ENCODE results near the gene CA5B.

The CA5B gene

GRCh38 chrX:15816886-15817285 is 78.8 kb downstream of the CA5B start:
- no peaks in the 10 kb centered on the region for H3K27me3 ChIP-seq (ENCODE audit: control insufficient read depth, low read length)

DNA sequence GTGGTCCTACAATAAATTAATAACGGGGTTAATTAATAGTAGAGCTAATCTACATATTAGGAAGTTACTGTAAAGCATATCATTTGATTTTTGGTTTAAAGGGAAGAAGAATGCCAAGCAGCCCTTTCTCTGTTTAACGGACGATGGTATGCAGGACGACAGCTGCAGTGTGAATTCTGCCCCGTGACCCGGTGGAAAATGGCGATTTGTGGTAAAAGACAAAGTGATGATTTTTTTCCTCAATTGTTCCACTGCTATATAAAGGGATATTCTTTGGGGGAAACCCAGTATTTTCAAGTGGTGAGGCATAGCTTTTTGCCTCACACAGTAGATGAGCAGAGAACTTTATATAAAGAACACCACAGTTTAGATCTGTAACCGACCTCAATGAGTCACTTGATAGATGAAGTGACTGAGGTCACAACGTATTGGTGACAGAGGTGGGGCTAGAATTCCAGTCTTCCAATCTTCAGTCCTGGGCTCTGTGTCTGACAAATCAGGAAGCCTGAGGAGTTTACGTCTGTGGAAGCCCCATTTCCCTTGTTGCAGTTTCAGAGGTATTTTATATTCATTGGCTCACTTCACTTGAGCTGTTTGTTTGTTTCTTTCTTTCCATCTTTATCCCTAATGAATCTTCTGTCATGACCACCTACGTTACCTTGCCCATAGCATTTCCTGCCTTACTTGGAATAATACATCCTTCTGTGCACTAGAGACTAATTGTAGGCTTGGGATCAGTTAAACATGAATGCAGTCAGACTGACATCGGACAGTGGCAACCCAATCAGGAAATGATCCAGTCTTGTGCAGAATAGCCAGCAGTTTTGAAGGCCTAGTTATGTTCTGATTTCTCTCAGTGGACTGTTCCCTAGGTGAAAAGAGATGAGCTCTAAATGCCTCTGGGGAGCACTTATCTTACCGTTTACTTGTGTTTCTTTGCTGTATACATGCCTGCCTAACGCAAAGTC is 82.3 kb downstream of the CA5B start:
- Histone ChIP-seq H3K79me2 (ENCODE audit: control insufficient read depth, low read length) (no peaks in the 10 kb centered on the region), H3K27me3 (ENCODE audit: control insufficient read depth, low read length) (no peaks in the 10 kb centered on the region), H3K9me2 (replicated peaks; ENCODE audit: control insufficient read depth, low read length) (no peaks in the 10 kb centered on the region), H3K4me2 (ENCODE audit: low read length) (no peak overlapping the region), H3K36me3 (ENCODE audit: control insufficient read depth, low read length) (peaks cover 50% of the 10 kb centered on the region), H3K9me3 (ENCODE audit: control insufficient read depth, insufficient read depth, low read length) (no peaks in the 10 kb centered on the region), H3K4me1 (ENCODE audit: control insufficient read depth, low read length) (no peaks in the 10 kb centered on the region), H3K4me3 (ENCODE audit: low read length) (no peak overlapping the region), H3K27ac (ENCODE audit: low read depth, low read length) (no peak overlapping the region), H3F3A (ENCODE audit: control insufficient read depth, insufficient read depth) (no peaks in the 10 kb centered on the region), H4K20me1 (ENCODE audit: control insufficient read depth, insufficient read depth, low read depth, low read length) (no peaks in the 10 kb centered on the region)
- TF ChIP-seq, protein P1, sequence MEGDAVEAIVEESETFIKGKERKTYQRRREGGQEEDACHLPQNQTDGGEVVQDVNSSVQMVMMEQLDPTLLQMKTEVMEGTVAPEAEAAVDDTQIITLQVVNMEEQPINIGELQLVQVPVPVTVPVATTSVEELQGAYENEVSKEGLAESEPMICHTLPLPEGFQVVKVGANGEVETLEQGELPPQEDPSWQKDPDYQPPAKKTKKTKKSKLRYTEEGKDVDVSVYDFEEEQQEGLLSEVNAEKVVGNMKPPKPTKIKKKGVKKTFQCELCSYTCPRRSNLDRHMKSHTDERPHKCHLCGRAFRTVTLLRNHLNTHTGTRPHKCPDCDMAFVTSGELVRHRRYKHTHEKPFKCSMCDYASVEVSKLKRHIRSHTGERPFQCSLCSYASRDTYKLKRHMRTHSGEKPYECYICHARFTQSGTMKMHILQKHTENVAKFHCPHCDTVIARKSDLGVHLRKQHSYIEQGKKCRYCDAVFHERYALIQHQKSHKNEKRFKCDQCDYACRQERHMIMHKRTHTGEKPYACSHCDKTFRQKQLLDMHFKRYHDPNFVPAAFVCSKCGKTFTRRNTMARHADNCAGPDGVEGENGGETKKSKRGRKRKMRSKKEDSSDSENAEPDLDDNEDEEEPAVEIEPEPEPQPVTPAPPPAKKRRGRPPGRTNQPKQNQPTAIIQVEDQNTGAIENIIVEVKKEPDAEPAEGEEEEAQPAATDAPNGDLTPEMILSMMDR (IDR thresholded peaks at IDR 0.05; ENCODE audit: low read depth, low read length, poor library complexity, severe bottlenecking) = no peak
- TF ChIP-seq EZH2phosphoT487 (IDR thresholded peaks at IDR 0.05; ENCODE audit: borderline replicate concordance, low read length) = no peak

More at GRCh38 chrX:15816886-15817285, 78.8 kb downstream of the CA5B start:
- no peak overlapping the region for H3K27ac ChIP-seq (ENCODE audit: low read depth, low read length)
- H3K9me3 ChIP-seq (ENCODE audit: control insufficient read depth, insufficient read depth, low read length) = no peaks in the 10 kb centered on the region
- no peaks in the 10 kb centered on the region for H3K4me1 ChIP-seq (ENCODE audit: control insufficient read depth, low read length)
- no peaks in the 10 kb centered on the region for H3K9me2 ChIP-seq (replicated peaks; ENCODE audit: control insufficient read depth, low read length)
- no peaks in the 10 kb centered on the region for H4K20me1 ChIP-seq (ENCODE audit: control insufficient read depth, insufficient read depth, low read depth, low read length)
- no peaks in the 10 kb centered on the region for H3F3A ChIP-seq (ENCODE audit: control insufficient read depth, insufficient read depth)
- H3K79me2 ChIP-seq (ENCODE audit: control insufficient read depth, low read length) = no peaks in the 10 kb centered on the region
- TF ChIP-seq, protein P1 (IDR thresholded peaks at IDR 0.05; ENCODE audit: low read depth, low read length, poor library complexity, severe bottlenecking) = no peak
- no peak overlapping the region for H3K4me2 ChIP-seq (ENCODE audit: low read length)
- peaks cover 58% of the 10 kb centered on the region for H3K36me3 ChIP-seq (ENCODE audit: control insufficient read depth, low read length)
- no peak overlapping the region for H3K4me3 ChIP-seq (ENCODE audit: low read length)

DNA sequence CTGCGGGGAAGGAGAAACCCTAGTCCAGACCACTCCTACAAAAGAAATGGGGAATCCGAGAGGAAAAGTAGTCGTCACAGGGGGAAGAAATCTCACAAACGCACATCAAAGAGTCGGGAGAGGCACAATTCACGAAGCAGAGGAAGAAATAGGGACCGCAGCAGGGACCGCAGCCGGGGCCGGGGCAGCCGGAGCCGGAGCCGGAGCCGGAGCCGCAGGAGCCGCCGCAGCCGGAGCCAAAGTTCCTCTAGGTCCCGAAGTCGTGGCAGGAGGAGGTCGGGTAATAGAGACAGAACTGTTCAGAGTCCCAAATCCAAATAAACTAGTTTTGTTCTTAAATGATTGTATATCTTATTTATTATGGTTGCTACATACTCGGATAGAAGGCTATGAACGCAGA is 84.9 kb downstream of the CA5B start:
- no peaks in the 10 kb centered on the region for H3K79me2 ChIP-seq (ENCODE audit: control insufficient read depth, low read length)
- H3K9me3 ChIP-seq (ENCODE audit: control insufficient read depth, insufficient read depth, low read length) = no peaks in the 10 kb centered on the region
- no peak overlapping the region for H3K27ac ChIP-seq (ENCODE audit: low read depth, low read length)
- no peak overlapping the region for H3K4me2 ChIP-seq (ENCODE audit: low read length)
- no peaks in the 10 kb centered on the region for H3F3A ChIP-seq (ENCODE audit: control insufficient read depth, insufficient read depth)
- peaks cover 42% of the 10 kb centered on the region for H3K36me3 ChIP-seq (ENCODE audit: control insufficient read depth, low read length)
- no peak overlapping the region for H3K4me3 ChIP-seq (ENCODE audit: low read length)
- H3K27me3 ChIP-seq (ENCODE audit: control insufficient read depth, low read length) = no peaks in the 10 kb centered on the region
- no peaks in the 10 kb centered on the region for H3K4me1 ChIP-seq (ENCODE audit: control insufficient read depth, low read length)
- TF ChIP-seq, protein P1 (IDR thresholded peaks at IDR 0.05; ENCODE audit: low read depth, low read length, poor library complexity, severe bottlenecking) = no peak
- TF ChIP-seq EZH2phosphoT487 (IDR thresholded peaks at IDR 0.05; ENCODE audit: borderline replicate concordance, low read length) = no peak
- no peaks in the 10 kb centered on the region for H4K20me1 ChIP-seq (ENCODE audit: control insufficient read depth, insufficient read depth, low read depth, low read length)
- H3K9me2 ChIP-seq (replicated peaks; ENCODE audit: control insufficient read depth, low read length) = no peaks in the 10 kb centered on the region

All from DOHH2 (cell line).